ENCODE data around the gene HDLBP. TPM values are rescaled to one million over a fixed set of nuclear protein-coding genes. Genes with fewer than 3 reads are reported as not detected.
A peak's percentile ranks its signal among the peaks of the same experiment; 100 is the strongest.

Gene HDLBP
- polyA plus RNA-seq, 6 donors from 2014 or later, result 10.0 to 54.7 (median 28.7) TPM

DNA sequence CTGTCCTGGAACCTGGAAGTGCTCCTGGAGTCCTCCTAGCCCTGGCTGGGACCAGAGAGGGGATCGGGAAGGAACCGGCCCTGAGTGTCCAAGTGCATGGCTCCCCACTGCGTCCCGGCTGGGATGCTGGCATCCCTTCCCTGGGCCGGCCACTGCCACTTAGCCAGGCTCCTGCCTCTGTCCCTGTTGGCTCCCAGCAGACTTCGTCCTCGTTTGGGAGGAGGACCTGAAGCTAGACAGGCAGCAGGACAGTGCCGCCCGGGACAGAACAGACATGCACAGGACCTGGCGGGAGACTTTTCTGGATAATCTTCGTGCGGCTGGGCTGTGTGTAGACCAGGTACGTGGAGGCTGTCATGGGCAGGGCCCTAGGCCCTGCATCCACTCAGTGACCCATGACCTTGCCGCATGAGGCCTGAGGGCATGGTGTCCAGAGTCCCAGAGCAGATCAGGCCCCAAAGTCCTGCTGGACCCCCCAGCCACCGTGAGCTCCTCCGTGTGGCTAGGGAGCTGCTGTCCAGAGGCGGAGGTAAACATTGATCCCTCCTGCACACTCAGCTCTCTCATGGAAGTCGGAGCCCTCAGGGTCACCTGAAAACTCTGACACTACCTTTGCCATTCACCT, 119.9 kb downstream of the HDLBP start:
- no peaks in the 10 kb centered on the region for H3K27me3 Mint-ChIP-seq
- H3K27ac Mint-ChIP-seq, result no peak overlapping the region
- DNase-seq (no peak), ATAC-seq (ENCODE audit: low read depth in 2 of 2) (no peak)
- no peaks in the 10 kb centered on the region for H3K4me1 Mint-ChIP-seq
- H3K4me3 Mint-ChIP-seq, result no peak overlapping the region
- no peaks in the 10 kb centered on the region for H3K9me3 Mint-ChIP-seq
- H3K36me3 Mint-ChIP-seq, result no peaks in the 10 kb centered on the region

- H3K36me3 Mint-ChIP-seq, result no peaks in the 10 kb centered on the region
- DNase-seq (no peak), ATAC-seq (ENCODE audit: low read depth in 2 of 2) (no peak)
- no peaks in the 10 kb centered on the region for H3K4me1 Mint-ChIP-seq
- no peak overlapping the region for H3K27ac Mint-ChIP-seq
- H3K9me3 Mint-ChIP-seq, result no peaks in the 10 kb centered on the region
- no peak overlapping the region for H3K4me3 Mint-ChIP-seq
- H3K27me3 Mint-ChIP-seq, result no peaks in the 10 kb centered on the region
Measured at GRCh38 chr2:241194811-241195210, 120.7 kb downstream of the HDLBP start.

GRCh38 chr2:241193271-241193670, 122.2 kb downstream of the HDLBP start:
- H3K4me3 Mint-ChIP-seq, result no peak overlapping the region
- H3K4me1 Mint-ChIP-seq, result no peaks in the 10 kb centered on the region
- no peaks in the 10 kb centered on the region for H3K9me3 Mint-ChIP-seq
- H3K27ac Mint-ChIP-seq, result no peak overlapping the region
- ATAC-seq (ENCODE audit: low read depth in 2 of 2) (no peak), DNase-seq (no peak)
- H3K27me3 Mint-ChIP-seq, result no peaks in the 10 kb centered on the region
- no peaks in the 10 kb centered on the region for H3K36me3 Mint-ChIP-seq

- Mint-ChIP-seq H3K27ac (no peak overlapping the region), H3K4me3 (no peak overlapping the region), H3K27me3 (no peaks in the 10 kb centered on the region), H3K9me3 (no peaks in the 10 kb centered on the region), H3K36me3 (no peaks in the 10 kb centered on the region), H3K4me1 (peaks cover 0 to 3% (median 0%) of the 10 kb centered on the region in 3 donors)
- ATAC-seq (ENCODE audit: low read depth in 2 of 2) (no peak), DNase-seq (no peak)
Measured at GRCh38 chr2:241191081-241191480, 124.4 kb downstream of the HDLBP start.

DNA sequence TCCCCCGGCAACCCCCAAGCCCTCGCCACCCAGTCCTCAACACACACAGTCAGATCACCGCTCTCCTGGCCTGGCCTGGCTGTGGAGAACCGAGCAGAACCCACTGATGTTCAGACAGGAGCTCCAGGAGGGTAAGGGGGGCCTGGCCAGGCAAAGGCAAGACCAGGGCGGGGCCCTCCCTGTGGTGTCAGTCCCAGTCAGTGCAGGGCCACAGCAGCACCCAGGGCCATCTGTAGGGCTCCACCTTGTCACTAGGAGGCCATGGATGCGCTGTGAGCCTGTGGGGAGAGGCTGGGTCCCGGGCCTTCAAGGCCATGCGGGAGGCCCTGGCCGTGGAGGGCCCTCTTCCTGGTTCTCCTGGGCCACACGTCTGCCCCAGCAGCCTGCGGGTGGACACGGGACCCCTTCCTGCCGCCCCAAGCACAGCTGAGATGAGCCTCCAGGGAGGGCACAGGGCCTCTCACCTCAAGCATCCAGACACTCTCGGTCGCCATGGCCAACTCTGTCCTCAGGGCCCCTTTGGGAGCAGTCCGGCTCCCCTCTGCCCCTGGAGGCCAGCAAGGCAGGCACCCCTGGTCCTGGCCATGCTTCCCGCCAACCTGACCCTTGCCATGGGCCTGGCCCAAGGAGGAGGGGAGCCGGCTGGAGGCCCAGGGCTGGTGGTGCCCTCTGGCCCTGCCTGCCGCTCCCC, 125.0 kb downstream of the HDLBP start:
- DNase-seq (no peak), ATAC-seq (ENCODE audit: low read depth in 2 of 2) (no peak)
- Mint-ChIP-seq H3K9me3 (no peaks in the 10 kb centered on the region), H3K4me1 (peaks cover 0 to 3% (median 0%) of the 10 kb centered on the region in 3 donors), H3K36me3 (no peaks in the 10 kb centered on the region), H3K27me3 (no peaks in the 10 kb centered on the region), H3K4me3 (no peak overlapping the region), H3K27ac (no peak overlapping the region)

GRCh38 chr2:241189856-241190201, 125.6 kb downstream of the HDLBP start:
- DNase-seq (no peak), ATAC-seq (ENCODE audit: low read depth in 2 of 2) (no peak)
- H3K9me3 Mint-ChIP-seq, result no peaks in the 10 kb centered on the region
- H3K4me1 Mint-ChIP-seq, result peaks cover 0 to 3% (median 0%) of the 10 kb centered on the region in 3 donors
- no peak overlapping the region for H3K4me3 Mint-ChIP-seq
- no peaks in the 10 kb centered on the region for H3K36me3 Mint-ChIP-seq
- no peaks in the 10 kb centered on the region for H3K27me3 Mint-ChIP-seq
- peak overlapping the region in 1 of 6 donors; percentile 56 for H3K27ac Mint-ChIP-seq

GRCh38 chr2:241189093-241189855, 126.2 kb downstream of the HDLBP start:
- Mint-ChIP-seq H3K4me1 (peaks cover 0 to 3% (median 0%) of the 10 kb centered on the region in 3 donors), H3K27me3 (no peaks in the 10 kb centered on the region), H3K27ac (peak overlapping the region in 1 of 6 donors; percentile 70), H3K9me3 (no peaks in the 10 kb centered on the region), H3K4me3 (no peak overlapping the region), H3K36me3 (no peaks in the 10 kb centered on the region)
- DNase-seq (no peak), ATAC-seq (ENCODE audit: low read depth in 2 of 2) (no peak)

GRCh38 chr2:241188361-241189092, 126.9 kb downstream of the HDLBP start, which contains the start of gene ANO7:
Gene ANO7, plus strand, starts transcription at chr2:241188677. Its CDS starts 1,387 bp downstream, at chr2:241190064.
- Mint-ChIP-seq H3K4me3 (peak within 1 kb of the TSS in 1 of 8 donors; percentile 20), H3K36me3 (no peaks in the 10 kb centered on the region), H3K27ac (peak within 1 kb of the TSS in 2 of 6 donors; percentile 56 to 70), H3K9me3 (no peaks in the 10 kb centered on the region), H3K27me3 (no peaks in the 10 kb centered on the region), H3K4me1 (peaks cover 0 to 3% (median 0%) of the 10 kb centered on the region in 3 donors)
- DNase-seq (no peak), ATAC-seq (ENCODE audit: low read depth in 2 of 2) (peak in 1 of 2 donors; percentile 18)

GRCh38 chr2:241187918-241188234, 127.6 kb downstream of the HDLBP start:
- no peaks in the 10 kb centered on the region for H3K36me3 Mint-ChIP-seq
- H3K27ac Mint-ChIP-seq, result peak overlapping the region in 1 of 6 donors; percentile 56
- no peaks in the 10 kb centered on the region for H3K9me3 Mint-ChIP-seq
- H3K4me1 Mint-ChIP-seq, result peaks cover 0 to 3% (median 0%) of the 10 kb centered on the region in 3 donors
- ATAC-seq (ENCODE audit: low read depth in 2 of 2) (no peak), DNase-seq (no peak)
- H3K4me3 Mint-ChIP-seq, result no peak overlapping the region
- no peaks in the 10 kb centered on the region for H3K27me3 Mint-ChIP-seq

DNA sequence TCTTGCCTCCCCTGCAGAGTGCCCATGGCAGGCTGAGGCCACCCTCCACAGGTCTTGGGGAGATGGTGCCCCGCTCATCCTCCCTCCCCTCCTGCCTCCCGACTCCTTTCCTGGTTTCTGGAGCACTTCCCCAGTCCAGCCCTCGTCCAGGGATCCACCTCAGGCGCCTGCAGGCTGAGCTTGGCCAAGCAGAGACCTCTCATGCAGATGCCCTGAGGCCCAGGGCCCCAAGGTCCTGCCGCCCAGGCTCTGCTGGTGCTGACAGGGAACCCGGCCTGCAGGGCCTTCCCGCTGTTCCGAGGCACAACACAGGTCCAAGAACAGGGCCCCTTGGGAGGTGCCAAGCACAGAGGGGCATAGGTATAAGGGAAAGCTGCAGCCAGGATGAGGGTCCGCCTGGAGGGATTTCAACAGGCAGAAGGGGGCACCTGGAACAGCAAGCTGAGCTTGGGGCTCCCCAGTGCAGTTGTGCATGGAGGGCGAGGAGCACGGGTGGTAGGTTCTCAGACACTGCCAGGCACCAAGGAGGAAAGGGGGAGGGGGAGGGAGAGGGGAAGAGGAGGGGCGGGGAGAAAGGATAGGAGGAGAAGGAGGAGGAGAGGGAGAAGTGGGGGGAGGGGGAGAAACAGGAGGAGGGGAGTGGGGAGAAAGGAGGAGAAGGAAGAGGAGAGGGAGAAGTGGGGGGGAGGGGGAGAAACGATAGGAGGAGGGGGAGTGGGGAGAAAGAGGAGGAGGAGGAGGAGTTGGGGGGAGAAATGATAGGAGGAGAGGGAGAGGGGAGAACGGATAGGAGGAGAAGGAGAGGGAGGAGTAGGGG, 128.2 kb downstream of the HDLBP start:
- Mint-ChIP-seq H3K4me1 (peaks cover 0 to 3% (median 0%) of the 10 kb centered on the region in 3 donors), H3K4me3 (no peak overlapping the region), H3K27me3 (no peaks in the 10 kb centered on the region), H3K36me3 (no peaks in the 10 kb centered on the region), H3K9me3 (no peaks in the 10 kb centered on the region), H3K27ac (peak overlapping the region in 2 of 6 donors; percentile 56 to 65)
- DNase-seq, result no peak
- ATAC-seq (ENCODE audit: low read depth in 2 of 2), result no peak

DNA sequence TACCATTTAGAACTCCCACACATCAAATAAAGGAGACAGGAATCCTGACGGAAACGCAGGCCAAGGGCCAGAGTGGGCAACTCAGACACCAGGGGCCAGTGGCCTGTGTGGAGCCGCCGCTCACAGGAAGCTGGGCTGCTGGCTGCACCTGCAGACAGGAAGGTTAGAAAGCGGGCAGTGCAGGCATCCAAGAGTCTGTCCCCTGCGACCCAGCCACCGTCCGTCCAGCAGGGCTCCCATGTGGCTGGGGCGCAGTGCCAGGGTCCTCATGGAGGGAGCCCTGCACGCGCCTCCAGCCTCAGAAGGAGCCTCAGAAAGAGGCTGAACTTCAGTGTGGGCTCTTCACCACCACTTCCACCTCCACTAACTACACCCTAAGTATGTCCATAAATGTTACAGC, 129.5 kb downstream of the HDLBP start:
- Mint-ChIP-seq H3K4me1 (peaks cover 0 to 3% (median 0%) of the 10 kb centered on the region in 3 donors), H3K27me3 (no peaks in the 10 kb centered on the region)
- no peak for ATAC-seq (ENCODE audit: low read depth in 2 of 2)

DNA sequence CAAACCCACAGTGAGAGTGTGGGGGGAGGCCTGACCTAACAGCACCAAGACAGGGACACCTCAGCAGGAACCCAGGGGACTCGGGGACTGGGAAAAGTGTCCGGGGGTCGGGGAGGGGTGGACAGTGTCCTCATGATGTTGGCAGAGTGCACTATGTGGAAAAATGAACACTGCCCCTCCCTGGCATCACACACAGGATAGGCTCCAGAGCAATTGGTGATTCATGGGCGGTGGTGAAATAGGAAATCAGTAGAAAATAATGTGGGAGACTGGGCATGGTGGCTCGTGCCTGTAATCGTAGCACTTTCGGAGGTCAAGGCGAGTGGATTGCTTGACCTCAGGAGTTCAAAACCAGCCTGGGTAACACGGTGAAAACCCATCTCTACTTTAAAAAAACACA, 130.6 kb downstream of the HDLBP start:
- no peak overlapping the region for H3K4me3 Mint-ChIP-seq
- DNase-seq, result no peak
- H3K36me3 Mint-ChIP-seq, result no peaks in the 10 kb centered on the region
- H3K27ac Mint-ChIP-seq, result no peak overlapping the region
- H3K9me3 Mint-ChIP-seq, result no peaks in the 10 kb centered on the region
- peaks cover 0 to 3% (median 0%) of the 10 kb centered on the region in 3 donors for H3K4me1 Mint-ChIP-seq
- no peak for ATAC-seq (ENCODE audit: low read depth in 2 of 2)
- H3K27me3 Mint-ChIP-seq, result no peaks in the 10 kb centered on the region

More for the DNA sequence above, 129.5 kb downstream of the HDLBP start:
- Mint-ChIP-seq H3K4me3 (no peak overlapping the region), H3K27ac (no peak overlapping the region), H3K9me3 (no peaks in the 10 kb centered on the region), H3K36me3 (no peaks in the 10 kb centered on the region)
- DNase-seq, result no peak

GRCh38 chr2:241183221-241183620, 132.3 kb downstream of the HDLBP start:
- H3K36me3 Mint-ChIP-seq, result no peaks in the 10 kb centered on the region

More at GRCh38 chr2:241183221-241183620, 132.3 kb downstream of the HDLBP start:
- no peak overlapping the region for H3K27ac Mint-ChIP-seq
- no peaks in the 10 kb centered on the region for H3K9me3 Mint-ChIP-seq
- H3K27me3 Mint-ChIP-seq, result no peaks in the 10 kb centered on the region
- peaks cover 0 to 3% (median 0%) of the 10 kb centered on the region in 3 donors for H3K4me1 Mint-ChIP-seq
- no peak for DNase-seq
- ATAC-seq (ENCODE audit: low read depth in 2 of 2), result no peak
- H3K4me3 Mint-ChIP-seq, result no peak overlapping the region

All from naive B cell (primary cell).